B cell (primary cell): ENCODE measurements around the gene GPATCH11. TPM values are rescaled to one million over a fixed set of nuclear protein-coding genes. Genes with fewer than 3 reads are reported as not detected.

Experiments used
- ATAC-seq: fragments of 200-7000 bp; cut with Tn5 transposase; one replicate; pipeline ENCODE4 v1.10.0; 2021; ENCODE audit warnings: low read depth, mild to moderate bottlenecking, moderate number of reproducible peaks, moderate library complexity
- CTCF ChIA-PET: fragments of 350-600 bp; sonication (Branson Sonifier 250); formaldehyde crosslinking; loops from one replicate; lab custom pipeline; 2021; ENCODE audit warnings: antibody characterized with exemption, inconsistent platforms; lab: Charles Lee
- POLR2A ChIA-PET: fragments of 350-600 bp; sonication (Branson Sonifier 250); formaldehyde crosslinking; loops from one replicate; lab custom pipeline; 2021; ENCODE audit warnings: antibody characterized with exemption; lab: Charles Lee
- DNase-seq: peaks from one replicate; pipeline ENCODE4 v3.0.0; 2013
- H2AFZ ChIP-seq: 2 replicates; pipeline ENCODE4 v1.6.1; 2012; ENCODE audit warnings: mild to moderate bottlenecking, low read depth, low read length; ENCODE audit not compliant: insufficient read depth, poor library complexity, severe bottlenecking
- H3K27ac ChIP-seq, 2 donors: 1 replicate in 1 of 2; 2 replicates in 1 of 2; pipeline ENCODE4 v1.5.1; 2012 to 2013; ENCODE audit warnings: low read length in 2 of 2, mild to moderate bottlenecking in 2 of 2, moderate library complexity in 1 of 2
- H3K27me3 ChIP-seq, 4 experiments: fragments of 200-600 bp in 1 of 4; sonication (generic) in 1 of 4; replicated peaks in 1 of 4; 1 replicate in 2 of 4; 2 replicates in 2 of 4; pipeline versions ENCODE4 v1.6.1 to v1.7.0; 2013 to 2016; ENCODE audit warnings: low read length in 3 of 4, mild to moderate bottlenecking in 2 of 4, mixed read lengths in 1 of 4, moderate library complexity in 1 of 4; ENCODE audit not compliant: insufficient read depth in 4 of 4, control insufficient read depth in 3 of 4; ENCODE audit errors: control extremely low read depth in 1 of 4
- H3K36me3 ChIP-seq, 2 experiments: replicated peaks in 1 of 2; 1 replicate in 1 of 2; 2 replicates in 1 of 2; pipeline versions ENCODE4 v1.6.1 to v1.7.1; 2013; ENCODE audit warnings: low read length in 1 of 2; ENCODE audit not compliant: insufficient read depth in 2 of 2, control insufficient read depth in 1 of 2; ENCODE audit errors: control extremely low read depth in 1 of 2, extremely low read depth in 1 of 2
- H3K4me1 ChIP-seq, 2 donors: fragments of 200-600 bp in 1 of 2; sonication (generic) in 1 of 2; 1 replicate in 1 of 2; 2 replicates in 1 of 2; pipeline versions ENCODE4 v1.5.1 to v1.6.1; 2013 to 2017; ENCODE audit warnings: low read length in 2 of 2; ENCODE audit not compliant: control insufficient read depth in 2 of 2, insufficient read depth in 2 of 2
- H3K4me2 ChIP-seq: replicated peaks from 2 replicates; pipeline ENCODE3; 2012; ENCODE audit warnings: mild to moderate bottlenecking, low read depth, low read length; ENCODE audit not compliant: poor library complexity, severe bottlenecking
- H3K4me3 ChIP-seq, 5 experiments: fragments of 200-600 bp in 1 of 5; sonication (generic) in 1 of 5; 1 replicate in 3 of 5; 2 replicates in 2 of 5; pipeline versions ENCODE4 v1.5.1 to v1.7.0; 2011 to 2016; ENCODE audit warnings: low read length in 4 of 5, mild to moderate bottlenecking in 4 of 5, low read depth in 2 of 5, control low read depth in 1 of 5, moderate library complexity in 1 of 5; ENCODE audit not compliant: insufficient read depth in 1 of 5; ENCODE audit errors: control extremely low read depth in 1 of 5, extremely low read depth in 1 of 5
- H3K79me2 ChIP-seq: fragments of 200-600 bp; sonication (generic); one replicate; pipeline ENCODE4 v1.6.0; 2016; ENCODE audit warnings: low read length; ENCODE audit not compliant: control insufficient read depth, insufficient read depth
- H3K9ac ChIP-seq: fragments of 200-600 bp; sonication (generic); 2 replicates; pipeline ENCODE4 v1.6.1; 2017; ENCODE audit warnings: mild to moderate bottlenecking, low read length, moderate library complexity
- H3K9me3 ChIP-seq, 3 donors: one replicate each; pipeline versions ENCODE4 v1.6.1 to v1.7.1; 2013; ENCODE audit warnings: low read length in 2 of 3; ENCODE audit not compliant: control insufficient read depth in 2 of 3, insufficient read depth in 1 of 3; ENCODE audit errors: control extremely low read depth in 1 of 3
- H4K20me1 ChIP-seq: 2 replicates; pipeline ENCODE4 v1.6.0; 2012; ENCODE audit warnings: mild to moderate bottlenecking, low read length; ENCODE audit not compliant: insufficient read depth, control insufficient read depth, poor library complexity, severe bottlenecking
- H3K27ac Mint-ChIP-seq: one replicate; pipeline ENCODE4 v1.8.0; 2021; ENCODE audit warnings: mixed read lengths
- H3K27me3 Mint-ChIP-seq: one replicate; pipeline ENCODE4 v1.8.0; 2021; ENCODE audit warnings: mixed read lengths
- H3K4me1 Mint-ChIP-seq: one replicate; pipeline ENCODE4 v1.8.0; 2021; ENCODE audit warnings: mixed read lengths
- H3K4me3 Mint-ChIP-seq: one replicate; pipeline ENCODE4 v1.8.0; 2021; ENCODE audit warnings: mixed read lengths
- H3K9me3 Mint-ChIP-seq: one replicate; pipeline ENCODE4 v1.8.0; 2022; ENCODE audit warnings: mixed read lengths; ENCODE audit not compliant: insufficient read depth
- EZH2 ChIP-seq: IDR thresholded peaks from 2 replicates; pipeline ENCODE4 v1.6.1; 2012; ENCODE audit warnings: borderline replicate concordance, low read depth, mild to moderate bottlenecking, moderate library complexity, low read length; ENCODE audit not compliant: insufficient read depth, poor library complexity, severe bottlenecking
- WGBS: methylation state at CpG from one replicate; pipeline ENCODE4 v1.1.5; 2013; ENCODE audit warnings: missing lambda C conversion rate; ENCODE audit not compliant: insufficient coverage; 5-methylcytosine and 5-hydroxymethylcytosine counted together
- intact Hi-C: fragments of 100-400 bp; cut with micrococcal nuclease; formaldehyde crosslinking; loops from one replicate; pipeline ENCODE4 v1.10.0; 2022
- polyA plus RNA-seq: library from polyadenylated mRNA; depleted of rRNA; stranded (reverse); fragments of >200 nt; gene quantifications from 2 replicates; pipeline ENCODE4 v1.2.3, GENCODE V29; 2012
- total RNA-seq, 2 donors: library from RNA; stranded (reverse); fragments of 120-200 nt in 1 of 2; gene quantifications; 1 replicate in 1 of 2; 2 replicates in 1 of 2; pipeline versions ENCODE4 v1.2.3 to v1.2.4, GENCODE V29; 2013 to 2022
- TF ChIP-seq, protein P1 (sequence below): fragments of 200-600 bp; IDR thresholded peaks from one replicate; pipeline ENCODE4 v1.8.0; 2022; ENCODE audit warnings: antibody characterized with exemption, mild to moderate bottlenecking

GPATCH11 gene
- total and polyA plus RNA-seq, 2 donors (not counting 1 experiment from before 2014, with no cell fraction given): 9.6 to 18.2 TPM

DNA sequence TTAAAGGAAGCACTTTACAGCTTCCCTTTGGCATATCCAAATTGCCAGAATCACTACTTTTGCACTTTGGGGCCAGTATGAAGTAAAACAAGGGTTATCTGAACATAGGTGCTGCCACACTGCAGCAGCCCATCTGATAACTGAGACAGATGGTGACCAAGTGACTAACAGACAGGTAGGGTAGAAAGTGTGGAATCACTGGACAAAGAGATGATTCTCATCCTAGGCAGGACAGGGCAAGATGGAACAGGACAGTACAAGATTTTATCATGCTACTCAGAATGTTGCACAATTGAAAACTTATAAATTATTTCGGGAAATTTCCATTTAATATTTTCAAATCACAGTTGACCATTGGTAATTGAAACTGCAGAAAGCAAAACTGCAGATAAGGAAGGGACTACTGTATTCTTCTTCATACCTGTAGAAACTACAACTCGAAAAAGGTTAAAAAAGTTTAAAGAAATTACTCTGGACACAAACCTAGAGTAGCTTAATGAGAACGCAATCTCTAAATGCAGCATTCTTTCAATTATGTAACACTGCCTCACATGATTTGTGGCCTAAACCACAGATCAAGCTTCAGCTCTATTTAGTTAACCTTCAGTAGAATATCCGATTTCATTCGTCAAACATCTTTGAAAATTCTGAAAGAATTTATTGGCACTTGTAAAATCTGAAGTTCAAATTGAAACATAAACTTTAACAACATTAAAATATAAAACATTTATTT is 31.6 kb upstream of the GPATCH11 start:
- Mint-ChIP-seq H3K4me3 (no peak overlapping the region), H3K4me1 (no peaks in the 10 kb centered on the region), H3K27ac (no peak overlapping the region), H3K27me3 (no peaks in the 10 kb centered on the region), H3K9me3 (no peaks in the 10 kb centered on the region)
- 100% methylated on average over 1 of the region's 5 CpGs for WGBS
- Histone ChIP-seq H3K4me1 (no peaks in the 10 kb centered on the region), H3K4me3 (no peak overlapping the region), H3K9me3 (no peaks in the 10 kb centered on the region), H3K4me2 (no peak overlapping the region), H4K20me1 (no peaks in the 10 kb centered on the region), H3K9ac (no peak overlapping the region), H3K27ac (no peak overlapping the region), H3K36me3 (peaks cover 27 to 76% of the 10 kb centered on the region in 2 experiments), H3K79me2 (no peaks in the 10 kb centered on the region), H2AFZ (no peak overlapping the region), H3K27me3 (no peaks in the 10 kb centered on the region)
- ATAC-seq (no peak), DNase-seq (no peak)
- intact Hi-C loops: no loop called here
- TF ChIP-seq, protein P1, sequence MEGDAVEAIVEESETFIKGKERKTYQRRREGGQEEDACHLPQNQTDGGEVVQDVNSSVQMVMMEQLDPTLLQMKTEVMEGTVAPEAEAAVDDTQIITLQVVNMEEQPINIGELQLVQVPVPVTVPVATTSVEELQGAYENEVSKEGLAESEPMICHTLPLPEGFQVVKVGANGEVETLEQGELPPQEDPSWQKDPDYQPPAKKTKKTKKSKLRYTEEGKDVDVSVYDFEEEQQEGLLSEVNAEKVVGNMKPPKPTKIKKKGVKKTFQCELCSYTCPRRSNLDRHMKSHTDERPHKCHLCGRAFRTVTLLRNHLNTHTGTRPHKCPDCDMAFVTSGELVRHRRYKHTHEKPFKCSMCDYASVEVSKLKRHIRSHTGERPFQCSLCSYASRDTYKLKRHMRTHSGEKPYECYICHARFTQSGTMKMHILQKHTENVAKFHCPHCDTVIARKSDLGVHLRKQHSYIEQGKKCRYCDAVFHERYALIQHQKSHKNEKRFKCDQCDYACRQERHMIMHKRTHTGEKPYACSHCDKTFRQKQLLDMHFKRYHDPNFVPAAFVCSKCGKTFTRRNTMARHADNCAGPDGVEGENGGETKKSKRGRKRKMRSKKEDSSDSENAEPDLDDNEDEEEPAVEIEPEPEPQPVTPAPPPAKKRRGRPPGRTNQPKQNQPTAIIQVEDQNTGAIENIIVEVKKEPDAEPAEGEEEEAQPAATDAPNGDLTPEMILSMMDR: no peak
- TF ChIP-seq EZH2: no peak
- CTCF ChIA-PET: interaction anchor here (1.5 kb wide), 1 partner anchor 12 kb away, joined by 3 read pairs; no protein-coding TSS in a partner anchor
- POLR2A ChIA-PET: no interaction called here

DNA sequence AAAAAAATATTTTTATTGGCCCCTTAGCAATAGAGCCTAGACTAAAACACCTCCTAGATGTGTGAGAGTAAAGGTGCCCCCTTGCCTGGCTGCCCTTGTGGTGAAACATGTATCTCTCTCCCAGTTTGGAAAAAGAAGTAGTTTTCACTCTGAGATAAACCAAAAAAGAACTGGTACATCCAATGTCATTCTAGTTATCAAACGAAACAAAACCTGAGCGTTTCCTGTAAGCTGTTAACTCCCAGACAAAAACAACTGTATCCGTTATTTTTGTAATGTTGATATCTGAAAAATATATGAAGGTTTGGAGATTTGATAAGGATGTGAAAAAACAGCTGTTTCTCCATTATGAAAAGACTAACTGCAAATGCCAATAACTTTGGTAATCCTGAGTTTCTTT is 24.5 kb upstream of the GPATCH11 start:
- Mint-ChIP-seq H3K27me3 (no peaks in the 10 kb centered on the region), H3K27ac (no peak overlapping the region), H3K4me1 (no peaks in the 10 kb centered on the region), H3K9me3 (no peaks in the 10 kb centered on the region), H3K4me3 (no peak overlapping the region)
- H3K27ac ChIP-seq: no peak overlapping the region
- no peaks in the 10 kb centered on the region for H3K27me3 ChIP-seq
- DNase-seq: no peak
- no peak for ATAC-seq
- intact Hi-C loops: loop anchor here (5.0 kb wide), 1 partner anchor 38 kb away; no protein-coding TSS in a partner anchor
- no peaks in the 10 kb centered on the region for H3K4me1 ChIP-seq
- H2AFZ ChIP-seq: no peak overlapping the region
- POLR2A ChIA-PET: no interaction called here
- H3K4me3 ChIP-seq: no peak overlapping the region
- H3K9ac ChIP-seq: no peak overlapping the region
- CTCF ChIA-PET: no interaction called here
- H3K36me3 ChIP-seq: peaks cover 22 to 95% of the 10 kb centered on the region in 2 experiments
- no peak overlapping the region for H3K4me2 ChIP-seq
- TF ChIP-seq, protein P1: no peak
- no peak for TF ChIP-seq EZH2
- peaks cover 8% of the 10 kb centered on the region for H3K79me2 ChIP-seq
- no peaks in the 10 kb centered on the region for H3K9me3 ChIP-seq
- peaks cover 11% of the 10 kb centered on the region for H4K20me1 ChIP-seq
- WGBS: no CpG with 5 or more reads among the region's 3 CpGs
